K562 (cell line): ENCODE data around the gene BRINP1. TPM values are rescaled to one million over a fixed set of nuclear protein-coding genes. Genes with fewer than 3 reads are reported as not detected.

Experiments used
- ATAC-seq: fragments of 200-7000 bp; cut with Tn5 transposase; 3 replicates; pipeline ENCODE4 v1.9.1; 2020; ENCODE audit warnings: moderate library complexity
- BruUV-seq: library from RNA; stranded (reverse); fragments of 400-500 nt; replicated peaks from 2 replicates; lab custom pipeline; 2021; lab: Mats Ljungman, UMichigan
- CTCF ChIA-PET: fragments of 300-600 bp; formaldehyde crosslinking; extraction: SDS; loops from one replicate; lab custom pipeline; 2021; ENCODE audit warnings: low intra/inter-chr PET ratio; lab: Yijun Ruan, JAX
- POLR2A ChIA-PET: fragments of 300-600, 350-650 bp; sonication (Branson Sonifier 250); formaldehyde crosslinking; extraction: SDS; loops from one replicate; lab custom pipeline; 2021; ENCODE audit warnings: antibody characterized with exemption, inconsistent platforms; lab: Yijun Ruan, JAX
- DNase-seq, 4 experiments: peaks; one replicate each; pipeline versions ENCODE4 v3.0.0 to v3.0.0-alpha.2; 2011 to 2018; ENCODE audit warnings: low spot score in 3 of 4, mixed read lengths in 3 of 4; ENCODE audit errors: extremely low read depth in 1 of 4
- FAIRE-seq: peaks from 2 replicates; lab custom pipeline; 2011; peaks lifted over from hg19 to GRCh38; lab: Jason Lieb, UNC
- H2AFZ ChIP-seq: 2 replicates; pipeline ENCODE4 v1.6.0; 2011; ENCODE audit warnings: low read depth, low read length, control low read depth, inconsistent platforms
- H3K27ac ChIP-seq: fragments of 200-600 bp; 3 replicates; pipeline ENCODE4 v1.8.0; 2011; ENCODE audit warnings: low read depth, mild to moderate bottlenecking, control low read depth, inconsistent platforms, low read length, moderate library complexity, mixed read lengths; ENCODE audit errors: extremely low read depth
- H3K27me3 ChIP-seq, 2 experiments: fragments of 300-600 bp in 1 of 2; 2 replicates in 1 of 2; 3 replicates in 1 of 2; pipeline versions ENCODE4 v1.6.0 to v1.8.0; 2011; ENCODE audit warnings: inconsistent platforms in 2 of 2, low read length in 2 of 2, mild to moderate bottlenecking in 1 of 2, mixed read lengths in 1 of 2, moderate library complexity in 1 of 2; ENCODE audit not compliant: control insufficient read depth in 2 of 2, insufficient read depth in 2 of 2
- H3K36me3 ChIP-seq: fragments of 300-600 bp; 3 replicates; pipeline ENCODE4 v1.8.0; 2011; ENCODE audit warnings: mild to moderate bottlenecking, low read length, inconsistent platforms; ENCODE audit not compliant: control insufficient read depth, insufficient read depth
- H3K4me1 ChIP-seq, 2 experiments: fragments of 200-600 bp in 1 of 2; replicated peaks in 1 of 2; 2 replicates in 1 of 2; 3 replicates in 1 of 2; pipeline versions ENCODE4 v1.5.1 to v1.8.0; 2011; ENCODE audit warnings: inconsistent platforms in 2 of 2, low read length in 2 of 2, mild to moderate bottlenecking in 1 of 2, mixed read lengths in 1 of 2, moderate library complexity in 1 of 2; ENCODE audit not compliant: control insufficient read depth in 2 of 2, insufficient read depth in 2 of 2
- H3K4me2 ChIP-seq: 2 replicates; pipeline ENCODE4 v1.6.1; 2011; ENCODE audit warnings: low read length, control low read depth, inconsistent platforms, mixed read lengths; ENCODE audit not compliant: insufficient read depth
- H3K4me3 ChIP-seq: fragments of 200-600 bp; sonication (generic), shearing (Covaris generic); 2 replicates; pipeline ENCODE4 v1.5.1; 2016; ENCODE audit warnings: control low read depth, inconsistent platforms
- H3K79me2 ChIP-seq: fragments of 200-600 bp; 3 replicates; pipeline ENCODE4 v1.8.0; 2011; ENCODE audit warnings: low read length, inconsistent platforms; ENCODE audit not compliant: control insufficient read depth, insufficient read depth
- H3K9ac ChIP-seq, 2 experiments: 2 replicates each; pipeline versions ENCODE4 v1.6.0 to v1.6.1; 2011; ENCODE audit warnings: low read depth in 2 of 2, low read length in 2 of 2, control low read depth in 1 of 2, inconsistent platforms in 1 of 2, mild to moderate bottlenecking in 1 of 2, mixed read lengths in 1 of 2; ENCODE audit not compliant: insufficient read depth in 1 of 2
- H3K9me1 ChIP-seq: one replicate; pipeline ENCODE4 v1.6.0; 2011; ENCODE audit warnings: inconsistent platforms, mild to moderate bottlenecking, low read length, moderate library complexity; ENCODE audit not compliant: control insufficient read depth, insufficient read depth
- H3K9me3 ChIP-seq: replicated peaks from 2 replicates; pipeline ENCODE4 v1.5.1; 2011; ENCODE audit warnings: low read depth, low read length, inconsistent platforms; ENCODE audit not compliant: control insufficient read depth, insufficient read depth
- H4K20me1 ChIP-seq: replicated peaks from 2 replicates; pipeline ENCODE4 v1.6.1; 2011; ENCODE audit warnings: low read length, inconsistent platforms, mixed read lengths; ENCODE audit not compliant: control insufficient read depth, insufficient read depth
- ARID3A ChIP-seq: IDR thresholded peaks from 2 replicates; pipeline ENCODE4 v1.6.1; 2012; ENCODE audit warnings: low read depth, low read length, improper control_type of control experiment, borderline replicate concordance
- CTBP1 ChIP-seq: fragments of 450-650 bp; IDR thresholded peaks from 2 replicates; pipeline ENCODE4 v1.6.1; 2016; ENCODE audit warnings: borderline replicate concordance
- FOXA1 ChIP-seq: fragments of 450-650 bp; IDR thresholded peaks from 2 replicates; pipeline ENCODE4 v1.6.1; 2016; ENCODE audit warnings: mild to moderate bottlenecking, borderline replicate concordance
- GATAD2B ChIP-seq: fragments of 450-650 bp; IDR thresholded peaks from 2 replicates; pipeline ENCODE4 v1.6.1; 2017; ENCODE audit warnings: mild to moderate bottlenecking, borderline replicate concordance
- HNRNPL ChIP-seq: fragments of 200-400 bp; formaldehyde crosslinking; IDR thresholded peaks from 2 replicates; pipeline ENCODE4 v1.6.1; 2017; ENCODE audit warnings: low read depth, mild to moderate bottlenecking, low read length
- KLF16 ChIP-seq: IDR thresholded peaks from 2 replicates; pipeline ENCODE4 v1.6.1; 2016; ENCODE audit warnings: antibody characterized with exemption
- LCOR ChIP-seq: sonication (generic); formaldehyde crosslinking; IDR thresholded peaks from 2 replicates; pipeline ENCODE4 v1.8.0; 2022; ENCODE audit warnings: mild to moderate bottlenecking, missing genetic modification reagents
- MEF2A ChIP-seq: IDR thresholded peaks from 2 replicates; pipeline ENCODE4 v1.6.1; 2011; ENCODE audit warnings: low read depth, mild to moderate bottlenecking, low read length, moderate library complexity; ENCODE audit not compliant: control insufficient read depth
- MITF ChIP-seq: IDR thresholded peaks from 2 replicates; pipeline ENCODE4 v1.6.1; 2014; ENCODE audit warnings: antibody characterized with exemption
- PHF20 ChIP-seq: fragments of 450-650 bp; IDR thresholded peaks from 2 replicates; pipeline ENCODE4 v1.6.1; 2018; ENCODE audit not compliant: partially characterized antibody
- SOX6 ChIP-seq: fragments of 450-650 bp; IDR thresholded peaks from 2 replicates; pipeline ENCODE4 v1.6.1; 2014; ENCODE audit warnings: mild to moderate bottlenecking
- SUPT5H ChIP-seq: fragments of 450-650 bp; IDR thresholded peaks from 2 replicates; pipeline ENCODE4 v1.6.1; 2016
- USF2 ChIP-seq: sonication (generic); formaldehyde crosslinking; IDR thresholded peaks from 2 replicates; pipeline ENCODE4 v1.5.0; 2020; ENCODE audit warnings: missing genetic modification reagents
- ZBED1 ChIP-seq: IDR thresholded peaks from 2 replicates; pipeline ENCODE4 v1.6.1; 2014
- ZNF444 ChIP-seq: fragments of 250-450 bp; sonication (Bioruptor Pico); IDR thresholded peaks from 2 replicates; pipeline ENCODE4 v1.4.0; 2020; ENCODE audit warnings: mild to moderate bottlenecking, moderate library complexity
- ZNF785 ChIP-seq: fragments of 250-450 bp; sonication (Bioruptor Pico); IDR thresholded peaks from 2 replicates; pipeline ENCODE4 v1.4.0; 2020; ENCODE audit warnings: mild to moderate bottlenecking
- WGBS: fragments of 100-300 bp; shearing (Covaris generic); methylation state at CpG from one replicate; pipeline ENCODE4 v1.1.6; 2016; ENCODE audit warnings: low coverage, mixed read lengths; ENCODE audit not compliant: insufficient coverage; ENCODE audit errors: missing lambda C conversion rate; 5-methylcytosine and 5-hydroxymethylcytosine counted together
- in situ Hi-C: fragments of 300-500 bp; cut with MboI; formaldehyde crosslinking; loops from 4 replicates; pipeline ENCODE4 v1.15.0; 2018; ENCODE audit warnings: inconsistent platforms, mixed read lengths
- intact Hi-C: fragments of 100-400 bp; cut with micrococcal nuclease; formaldehyde crosslinking; loops from 2 replicates; pipeline ENCODE4 v1.14.2; 2022
- polyA plus RNA-seq, 8 experiments: library from polyadenylated mRNA; depleted of rRNA in 4 of 8; stranded (reverse) in 5 of 8; unstranded in 3 of 8; fragments of >200 nt; fragmentation: Nextera tagmentation in 2 of 8; fragmentation: Illumina TruSeq in 1 of 8; extraction: Ambion mirVana in 2 of 8; extraction: Trizol in 1 of 8; gene quantifications; 2 replicates each; pipeline versions ENCODE4 v1.2.1 to v1.2.3, GENCODE V29; 2011 to 2014; ENCODE audit warnings: inconsistent platforms in 1 of 8, missing spikeins in 1 of 8
- total RNA-seq, 7 experiments: library from RNA; depleted of rRNA in 6 of 7; stranded (reverse); fragments of >200 nt in 6 of 7; fragmentation: Illumina TruSeq in 2 of 7; extraction: Trizol in 2 of 7; gene quantifications; 2 replicates each; pipeline versions ENCODE4 v1.2.1 to v1.2.3, GENCODE V29; 2011 to 2021; ENCODE audit warnings: low replicate concordance in 1 of 7
- TF ChIP-seq, protein P1 (sequence below): sonication (generic); formaldehyde crosslinking; IDR thresholded peaks from 2 replicates; pipeline ENCODE4 v1.8.1; 2023; ENCODE audit warnings: mild to moderate bottlenecking, missing genetic modification reagents
- TF ChIP-seq, protein P2 (sequence below): fragments of 450-650 bp; IDR thresholded peaks from 2 replicates; pipeline ENCODE4 v1.6.1; 2016; ENCODE audit warnings: mild to moderate bottlenecking

The BRINP1 gene
- total and polyA plus RNA-seq, 9 of the 15 experiments (the other 6 are each of a cell fraction or from before 2014, with no cell fraction given) = not detected

DNA sequence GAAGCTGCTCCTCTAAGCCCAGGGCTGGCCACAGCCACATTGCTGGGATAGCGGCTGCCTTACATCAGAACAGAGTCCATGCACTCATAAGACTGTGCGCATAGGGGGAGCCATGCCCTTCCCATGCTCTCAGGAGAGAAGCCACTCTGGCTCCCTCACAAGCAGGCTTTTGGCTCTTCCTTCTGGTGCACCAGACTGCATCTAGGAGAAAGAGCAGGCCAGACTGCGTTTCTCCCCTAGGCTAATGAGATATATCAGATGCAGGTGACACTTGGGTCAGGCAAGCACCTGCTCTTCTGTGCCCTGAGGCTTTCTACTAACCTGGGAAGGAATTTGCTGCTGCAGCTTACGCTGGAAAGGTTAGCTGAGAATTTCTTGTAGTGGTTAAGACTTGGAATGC, 43.2 kb upstream of the BRINP1 start:
- 0 out of 2 replicates have a peak, but pooled peaks cover 1% of the 10 kb centered on the region for H3K9me3 ChIP-seq
- no peak for TF ChIP-seq ZBED1
- no peak for TF ChIP-seq LCOR
- TF ChIP-seq MITF = no peak
- no peak for TF ChIP-seq USF2
- TF ChIP-seq GATAD2B = no peak
- TF ChIP-seq, protein P1, sequence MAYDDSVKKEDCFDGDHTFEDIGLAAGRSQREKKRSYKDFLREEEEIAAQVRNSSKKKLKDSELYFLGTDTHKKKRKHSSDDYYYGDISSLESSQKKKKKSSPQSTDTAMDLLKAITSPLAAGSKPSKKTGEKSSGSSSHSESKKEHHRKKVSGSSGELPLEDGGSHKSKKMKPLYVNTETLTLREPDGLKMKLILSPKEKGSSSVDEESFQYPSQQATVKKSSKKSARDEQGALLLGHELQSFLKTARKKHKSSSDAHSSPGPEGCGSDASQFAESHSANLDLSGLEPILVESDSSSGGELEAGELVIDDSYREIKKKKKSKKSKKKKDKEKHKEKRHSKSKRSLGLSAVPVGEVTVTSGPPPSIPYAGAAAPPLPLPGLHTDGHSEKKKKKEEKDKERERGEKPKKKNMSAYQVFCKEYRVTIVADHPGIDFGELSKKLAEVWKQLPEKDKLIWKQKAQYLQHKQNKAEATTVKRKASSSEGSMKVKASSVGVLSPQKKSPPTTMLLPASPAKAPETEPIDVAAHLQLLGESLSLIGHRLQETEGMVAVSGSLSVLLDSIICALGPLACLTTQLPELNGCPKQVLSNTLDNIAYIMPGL = no peak
- TF ChIP-seq ZNF444 = no peak
- TF ChIP-seq KLF16 = no peak
- TF ChIP-seq SUPT5H = no peak
- no peak for TF ChIP-seq FOXA1
- no peak for TF ChIP-seq PHF20
- TF ChIP-seq ZNF785 = no peak
- TF ChIP-seq, protein P2, sequence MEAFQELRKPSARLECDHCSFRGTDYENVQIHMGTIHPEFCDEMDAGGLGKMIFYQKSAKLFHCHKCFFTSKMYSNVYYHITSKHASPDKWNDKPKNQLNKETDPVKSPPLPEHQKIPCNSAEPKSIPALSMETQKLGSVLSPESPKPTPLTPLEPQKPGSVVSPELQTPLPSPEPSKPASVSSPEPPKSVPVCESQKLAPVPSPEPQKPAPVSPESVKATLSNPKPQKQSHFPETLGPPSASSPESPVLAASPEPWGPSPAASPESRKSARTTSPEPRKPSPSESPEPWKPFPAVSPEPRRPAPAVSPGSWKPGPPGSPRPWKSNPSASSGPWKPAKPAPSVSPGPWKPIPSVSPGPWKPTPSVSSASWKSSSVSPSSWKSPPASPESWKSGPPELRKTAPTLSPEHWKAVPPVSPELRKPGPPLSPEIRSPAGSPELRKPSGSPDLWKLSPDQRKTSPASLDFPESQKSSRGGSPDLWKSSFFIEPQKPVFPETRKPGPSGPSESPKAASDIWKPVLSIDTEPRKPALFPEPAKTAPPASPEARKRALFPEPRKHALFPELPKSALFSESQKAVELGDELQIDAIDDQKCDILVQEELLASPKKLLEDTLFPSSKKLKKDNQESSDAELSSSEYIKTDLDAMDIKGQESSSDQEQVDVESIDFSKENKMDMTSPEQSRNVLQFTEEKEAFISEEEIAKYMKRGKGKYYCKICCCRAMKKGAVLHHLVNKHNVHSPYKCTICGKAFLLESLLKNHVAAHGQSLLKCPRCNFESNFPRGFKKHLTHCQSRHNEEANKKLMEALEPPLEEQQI = no peak
- TF ChIP-seq MEF2A = no peak
- TF ChIP-seq SOX6 = no peak
- TF ChIP-seq ARID3A = no peak
- no peak for TF ChIP-seq CTBP1
- TF ChIP-seq HNRNPL = no peak

More for the DNA sequence above, 43.2 kb upstream of the BRINP1 start:
- in situ Hi-C loops = no loop called here
- no peak for ATAC-seq
- no TSS peak for BruUV-seq
- Histone ChIP-seq H3K9ac (no peak overlapping the region), H4K20me1 (no peaks in the 10 kb centered on the region), H3K79me2 (no peaks in the 10 kb centered on the region), H3K4me2 (no peak overlapping the region), H3K4me1 (no peaks in the 10 kb centered on the region), H3K9me1 (no peaks in the 10 kb centered on the region), H3K36me3 (no peaks in the 10 kb centered on the region), H3K27ac (no peak overlapping the region), H3K27me3 (no peaks in the 10 kb centered on the region), H2AFZ (no peak overlapping the region), H3K4me3 (no peak overlapping the region)
- no peak for FAIRE-seq
- intact Hi-C loops = no loop called here
- ChIA-PET CTCF (no interaction called here), POLR2A (no interaction called here)
- 6% methylated on average over 4 of the region's 4 CpGs for WGBS
- DNase-seq = no peak
